SK-N-MC (cell line): ENCODE results near the gene TMEM92.

ENCODE experiments used
- DNase-seq: peaks from one replicate; pipeline ENCODE4 v3.0.0-alpha.2; 2011; ENCODE audit warnings: low read depth, low spot score
- H3K27ac ChIP-seq: fragments of 200-600 bp; sonication (generic); 2 replicates; pipeline ENCODE4 v1.5.1; 2016; ENCODE audit warnings: mixed run types
- H3K36me3 ChIP-seq: fragments of 200-600 bp; sonication (generic); 2 replicates; pipeline ENCODE4 v1.6.1; 2017; ENCODE audit warnings: antibody characterized with exemption, low read length, mixed read lengths; ENCODE audit not compliant: insufficient read depth
- H3K4me3 ChIP-seq: fragments of 200-600 bp; sonication (generic); 2 replicates; pipeline ENCODE4 v1.5.1; 2016
- H3K9ac ChIP-seq: fragments of 200-600 bp; sonication (generic); 2 replicates; pipeline ENCODE4 v1.8.0; 2017; ENCODE audit warnings: mixed run types, mixed read lengths; ENCODE audit not compliant: insufficient read length
- H3K9me3 ChIP-seq: fragments of 200-600 bp; sonication (generic); 2 replicates; pipeline ENCODE4 v1.6.1; 2017; ENCODE audit warnings: low read depth, mild to moderate bottlenecking, antibody characterized with exemption, low read length, moderate library complexity, mixed read lengths
- EZH2 ChIP-seq: fragments of 200-600 bp; sonication (generic); IDR thresholded peaks from one replicate; pipeline ENCODE4 v1.6.1; 2017; ENCODE audit warnings: antibody characterized with exemption
- FOXP2 ChIP-seq: optimal IDR thresholded peaks from 2 replicates; pipeline ENCODE3; 2011; ENCODE audit warnings: mild to moderate bottlenecking, moderate library complexity; ENCODE audit not compliant: insufficient read depth; ENCODE audit errors: extremely low read length, control extremely low read depth
- POLR2AphosphoS5 ChIP-seq: IDR thresholded peaks from 2 replicates; pipeline ENCODE4 v1.6.1; 2012; ENCODE audit warnings: mild to moderate bottlenecking, low read depth, low read length, borderline replicate concordance

Gene TMEM92

GRCh38 chr17:50272246-50272645 lies 2.0 kb upstream of the TMEM92 start:
- Histone ChIP-seq H3K4me3 (peak overlapping the region; percentile 73), H3K27ac (no peak overlapping the region), H3K9ac (peak overlapping the region; percentile 20), H3K9me3 (no peaks in the 10 kb centered on the region), H3K36me3 (no peaks in the 10 kb centered on the region)
- no peak for DNase-seq
- TF ChIP-seq FOXP2 = no peak
- no peak for TF ChIP-seq EZH2
- no peak for TF ChIP-seq POLR2AphosphoS5

- no peak for TF ChIP-seq EZH2
- TF ChIP-seq FOXP2 = no peak
- TF ChIP-seq POLR2AphosphoS5 = no peak
- Histone ChIP-seq H3K27ac (no peak overlapping the region), H3K9ac (peak overlapping the region; percentile 20), H3K4me3 (peak overlapping the region; percentile 73), H3K36me3 (no peaks in the 10 kb centered on the region), H3K9me3 (no peaks in the 10 kb centered on the region)
- no peak for DNase-seq
Measured at GRCh38 chr17:50272711-50273653, 1.3 kb upstream of the TMEM92 start.

GRCh38 chr17:50273654-50274040 lies 619 bp upstream of the TMEM92 start:
- TF ChIP-seq POLR2AphosphoS5 = no peak
- TF ChIP-seq FOXP2 = no peak
- TF ChIP-seq EZH2 = no peak
- Histone ChIP-seq H3K36me3 (no peaks in the 10 kb centered on the region), H3K27ac (no peak overlapping the region), H3K4me3 (no peak overlapping the region), H3K9ac (no peak overlapping the region), H3K9me3 (no peaks in the 10 kb centered on the region)
- DNase-seq = no peak

- Histone ChIP-seq H3K4me3 (no peak overlapping the region), H3K9me3 (no peaks in the 10 kb centered on the region), H3K27ac (no peak overlapping the region), H3K9ac (no peak overlapping the region), H3K36me3 (no peaks in the 10 kb centered on the region)
- no peak for TF ChIP-seq FOXP2
- TF ChIP-seq POLR2AphosphoS5 = no peak
- TF ChIP-seq EZH2 = no peak
- DNase-seq = no peak
Measured at GRCh38 chr17:50274897-50275221, 593 bp downstream of the TMEM92 start.

- Histone ChIP-seq H3K36me3 (no peaks in the 10 kb centered on the region), H3K9ac (no peak overlapping the region), H3K9me3 (no peaks in the 10 kb centered on the region), H3K4me3 (no peak overlapping the region), H3K27ac (no peak overlapping the region)
- TF ChIP-seq POLR2AphosphoS5 = no peak
- no peak for TF ChIP-seq FOXP2
- TF ChIP-seq EZH2 = no peak
- no peak for DNase-seq
Measured at GRCh38 chr17:50275279-50275678, 1.0 kb downstream of the TMEM92 start.

- H3K27ac ChIP-seq = no peak overlapping the region
- H3K4me3 ChIP-seq = no peak overlapping the region
- TF ChIP-seq FOXP2 = no peak
- no peak for TF ChIP-seq EZH2
- no peak for TF ChIP-seq POLR2AphosphoS5
- H3K9ac ChIP-seq = no peak overlapping the region
- H3K36me3 ChIP-seq = no peaks in the 10 kb centered on the region
- no peak for DNase-seq
- H3K9me3 ChIP-seq = no peaks in the 10 kb centered on the region
Measured at GRCh38 chr17:50276588-50277356, 2.5 kb downstream of the TMEM92 start.

GRCh38 chr17:50277357-50277754 lies 3.1 kb downstream of the TMEM92 start:
- no peak for DNase-seq
- TF ChIP-seq EZH2 (no peak), POLR2AphosphoS5 (no peak), FOXP2 (no peak)
- Histone ChIP-seq H3K36me3 (no peaks in the 10 kb centered on the region), H3K9me3 (no peaks in the 10 kb centered on the region), H3K9ac (no peak overlapping the region), H3K4me3 (no peak overlapping the region), H3K27ac (no peak overlapping the region)

- Histone ChIP-seq H3K27ac (no peak overlapping the region), H3K36me3 (no peaks in the 10 kb centered on the region), H3K9me3 (no peaks in the 10 kb centered on the region), H3K4me3 (no peak overlapping the region), H3K9ac (no peak overlapping the region)
- TF ChIP-seq POLR2AphosphoS5 (no peak), EZH2 (no peak), FOXP2 (no peak)
- DNase-seq = no peak
Measured at GRCh38 chr17:50278526-50279180, 4.4 kb downstream of the TMEM92 start.
